ENCODE data around the gene LTBP3.

LTBP3 gene

DNA sequence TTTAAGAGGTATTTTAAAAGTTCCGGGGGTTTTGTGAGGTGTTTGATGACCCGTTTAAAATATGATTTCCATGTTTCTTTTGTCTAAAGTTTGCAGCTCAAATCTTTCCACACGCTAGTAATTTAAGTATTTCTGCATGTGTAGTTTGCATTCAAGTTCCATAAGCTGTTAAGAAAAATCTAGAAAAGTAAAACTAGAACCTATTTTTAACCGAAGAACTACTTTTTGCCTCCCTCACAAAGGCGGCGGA lies 59.5 kb downstream of the LTBP3 start:
- DNase-seq = no peak

DNA sequence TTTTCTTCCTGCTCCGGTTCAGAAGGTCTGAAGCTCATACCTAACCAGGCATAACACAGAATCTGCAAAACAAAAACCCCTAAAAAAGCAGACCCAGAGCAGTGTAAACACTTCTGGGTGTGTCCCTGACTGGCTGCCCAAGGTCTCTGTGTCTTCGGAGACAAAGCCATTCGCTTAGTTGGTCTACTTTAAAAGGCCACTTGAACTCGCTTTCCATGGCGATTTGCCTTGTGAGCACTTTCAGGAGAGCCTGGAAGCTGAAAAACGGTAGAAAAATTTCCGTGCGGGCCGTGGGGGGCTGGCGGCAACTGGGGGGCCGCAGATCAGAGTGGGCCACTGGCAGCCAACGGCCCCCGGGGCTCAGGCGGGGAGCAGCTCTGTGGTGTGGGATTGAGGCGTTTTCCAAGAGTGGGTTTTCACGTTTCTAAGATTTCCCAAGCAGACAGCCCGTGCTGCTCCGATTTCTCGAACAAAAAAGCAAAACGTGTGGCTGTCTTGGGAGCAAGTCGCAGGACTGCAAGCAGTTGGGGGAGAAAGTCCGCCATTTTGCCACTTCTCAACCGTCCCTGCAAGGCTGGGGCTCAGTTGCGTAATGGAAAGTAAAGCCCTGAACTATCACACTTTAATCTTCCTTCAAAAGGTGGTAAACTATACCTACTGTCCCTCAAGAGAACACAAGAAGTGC lies 60.0 kb downstream of the LTBP3 start:
- peak in 25 of 58 donors; percentile 31 to 80 (median 50) for DNase-seq

GRCh38 chr11:65497141-65498041 lies 60.8 kb downstream of the LTBP3 start:
- peak; percentile 78 to 100 (median 98) for DNase-seq

DNA sequence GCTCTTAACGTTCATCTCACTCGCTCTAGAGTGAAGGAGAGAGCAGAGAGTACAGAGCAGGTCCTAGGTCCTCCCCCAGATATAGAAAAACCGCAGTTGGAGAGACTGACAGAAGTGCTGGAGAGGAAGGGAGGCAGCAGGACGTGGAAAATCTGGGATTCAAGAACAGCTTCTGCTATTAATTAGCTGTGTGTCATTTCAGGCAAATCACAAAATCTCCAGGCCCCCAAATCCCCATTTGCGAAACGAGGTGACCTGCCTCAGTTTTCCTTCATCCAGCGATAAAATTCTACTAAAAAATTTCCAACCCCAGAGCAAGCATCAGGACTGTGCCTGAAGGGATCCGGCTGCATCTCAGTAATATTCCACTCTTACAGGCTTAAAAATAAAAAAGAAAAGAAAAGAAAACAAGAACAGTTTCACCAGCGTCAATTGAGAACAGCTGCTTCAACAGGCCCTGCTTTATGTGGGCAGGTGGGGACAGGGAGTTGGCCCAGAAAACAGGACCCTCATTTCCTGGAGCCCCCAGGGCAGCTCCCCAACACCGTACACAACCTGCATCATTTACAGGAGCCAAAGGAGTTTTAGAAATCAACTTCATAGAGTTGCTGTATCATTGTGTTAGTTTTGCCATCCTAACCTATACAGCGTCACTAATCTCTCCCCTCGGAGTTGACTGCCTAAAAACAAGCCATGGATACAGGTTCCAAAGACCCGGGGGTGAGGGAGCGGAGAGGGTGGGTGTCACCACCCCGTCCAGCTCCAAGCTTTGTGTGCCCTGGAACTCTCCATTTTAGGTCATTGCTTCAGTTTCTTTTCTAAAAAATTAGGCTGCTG lies 61.6 kb downstream of the LTBP3 start:
- peak in 9 of 58 donors; percentile 34 to 73 (median 56) for DNase-seq

GRCh38 chr11:65493367-65494176 lies 64.6 kb downstream of the LTBP3 start:
- peak in 10 of 58 donors; percentile 21 to 57 (median 44) for DNase-seq

GRCh38 chr11:65492637-65493366 lies 65.4 kb downstream of the LTBP3 start:
- peak in 47 of 58 donors; percentile 25 to 76 (median 60) for DNase-seq

- DNase-seq = peak in 2 of 58 donors; percentile 67 to 71
Measured at GRCh38 chr11:65492387-65492636, 65.8 kb downstream of the LTBP3 start.

DNA sequence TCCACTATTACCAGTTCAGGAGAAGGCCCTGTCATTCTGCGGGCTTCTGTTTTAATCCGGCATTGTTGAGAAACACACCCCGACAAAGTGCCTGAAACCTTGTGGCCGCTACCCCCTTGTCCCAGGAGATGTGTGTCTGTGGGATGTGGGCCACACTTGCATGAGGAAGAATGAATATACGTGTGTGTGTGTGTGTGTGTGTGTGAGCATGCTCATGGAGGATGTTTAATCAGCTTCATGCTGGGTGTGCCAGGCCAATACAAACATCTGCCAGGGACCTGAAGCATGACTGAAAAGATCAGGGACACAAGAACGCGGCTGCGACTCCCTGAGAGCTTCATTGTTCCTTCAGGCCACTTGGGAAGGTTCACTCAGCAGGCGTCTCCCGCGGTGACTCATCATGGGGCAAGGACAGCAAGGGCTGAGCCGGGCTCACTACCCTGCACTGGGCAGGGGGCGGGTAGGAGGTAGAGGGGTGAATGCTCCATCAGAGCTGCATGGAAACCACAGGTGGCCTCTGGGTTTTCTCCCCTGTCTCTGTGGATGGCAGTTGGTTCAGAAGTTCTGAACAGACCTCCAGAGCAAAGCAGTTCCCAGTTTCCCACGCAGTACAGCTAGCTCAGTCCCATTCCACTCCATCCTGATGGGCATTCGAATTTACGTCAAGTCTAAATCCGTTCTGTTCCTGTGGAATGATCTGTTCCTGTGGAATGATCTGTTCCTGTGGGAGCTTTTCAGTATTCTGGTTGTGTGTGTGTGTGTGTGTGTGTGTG lies 66.4 kb downstream of the LTBP3 start:
- DNase-seq = peak in 46 of 58 donors; percentile 22 to 88 (median 59)

GRCh38 chr11:65491163-65491465 lies 67.0 kb downstream of the LTBP3 start:
- DNase-seq = no peak

GRCh38 chr11:65489706-65490320 lies 68.3 kb downstream of the LTBP3 start:
- peak in 3 of 58 donors; percentile 28 to 36 (median 36) for DNase-seq

DNA sequence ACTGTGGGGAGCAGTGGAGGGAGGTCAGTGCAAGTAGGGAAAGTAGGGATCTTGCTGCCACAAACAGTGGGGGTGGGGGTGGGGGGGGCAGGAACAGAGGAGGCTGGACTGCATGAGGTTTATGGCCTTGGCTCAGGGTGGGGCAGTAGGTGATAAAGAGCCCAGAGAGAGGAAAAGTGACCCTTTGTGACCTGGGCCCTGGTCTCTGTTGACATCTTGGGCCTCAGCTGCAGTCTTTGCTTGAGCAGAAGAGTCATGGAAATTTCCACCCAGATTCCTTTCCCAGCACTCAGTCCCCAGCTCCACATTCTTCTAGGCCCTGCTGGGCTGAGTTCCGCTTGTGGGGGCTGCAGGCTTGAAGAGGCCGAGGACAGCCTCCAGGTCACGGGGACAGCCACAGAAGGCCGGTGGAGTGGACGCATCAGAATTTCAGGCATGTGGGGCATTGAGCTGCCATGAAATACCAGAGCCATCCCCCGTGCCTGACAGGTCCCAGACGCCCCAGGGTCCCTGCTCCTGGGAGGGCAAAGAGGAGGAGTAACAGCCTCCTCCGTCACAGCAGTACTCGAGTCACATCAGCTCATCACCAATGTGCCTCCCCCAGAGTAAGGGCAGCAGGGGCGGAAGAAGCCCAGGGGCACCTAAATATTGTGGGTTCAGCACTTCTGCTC lies 69.0 kb downstream of the LTBP3 start:
- peak in 12 of 58 donors; percentile 28 to 84 (median 38) for DNase-seq
